GM18867 (cell line): Measurements from ENCODE around the gene RFFL.
"Not testable (repeated sequence)": the region's sequence is repeated elsewhere in the genome, so short reads cannot be mapped to it uniquely, and the experiment has no call there.

ENCODE experiments used
- ATAC-seq: cut with Tn5 transposase; IDR thresholded peaks from one replicate; pipeline ENCODE4 v1.9.1; 2021; ENCODE audit warnings: mild to moderate bottlenecking, moderate library complexity; ENCODE audit not compliant: unreplicated experiment

RFFL gene

DNA sequence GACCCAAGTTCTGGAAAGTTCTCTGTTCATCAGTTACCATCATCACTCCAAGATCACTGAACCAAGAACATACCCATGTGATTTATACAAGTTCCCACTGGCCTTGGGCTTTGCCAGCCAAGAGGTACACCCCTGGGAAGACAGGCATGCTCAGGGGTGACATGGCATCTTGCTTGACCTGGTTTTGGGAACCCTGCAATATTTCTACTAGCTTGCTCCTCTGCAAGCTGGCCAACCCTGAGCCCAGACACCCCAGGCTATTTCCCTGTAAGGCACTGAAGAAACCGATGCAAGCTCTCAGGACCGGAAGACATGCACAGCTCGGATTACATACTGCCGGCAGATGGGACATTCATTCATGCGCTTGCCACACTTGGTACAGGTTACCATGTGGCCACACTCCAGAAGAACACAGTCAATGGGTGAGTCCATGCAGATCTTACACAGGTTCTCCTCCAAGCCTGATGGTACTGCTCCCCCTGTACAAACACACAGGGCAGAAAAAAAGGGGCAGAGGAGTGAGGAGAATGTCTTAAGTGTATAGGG lies 51.8 kb downstream of the RFFL start:
- no peak for ATAC-seq

DNA sequence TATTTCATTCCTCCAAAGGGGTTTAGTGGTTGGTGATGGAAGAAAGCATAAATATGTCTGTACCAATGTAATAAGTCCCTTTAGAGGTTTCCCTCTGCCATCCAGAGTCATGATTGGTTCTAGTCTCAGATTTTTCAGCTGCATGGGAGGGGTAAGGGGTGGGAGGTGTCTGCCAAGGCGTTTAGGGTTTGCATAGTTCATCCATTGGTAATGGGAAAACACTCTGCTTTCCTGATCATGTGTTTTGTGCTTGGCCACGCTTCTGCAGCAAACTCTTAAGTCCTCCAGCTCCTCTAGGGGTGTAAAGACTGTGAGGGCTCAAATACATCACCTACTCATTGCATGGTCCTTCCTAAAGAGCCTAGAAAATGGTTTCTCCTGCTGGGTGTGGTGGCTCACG lies 53.4 kb downstream of the RFFL start:
- no peak for ATAC-seq

DNA sequence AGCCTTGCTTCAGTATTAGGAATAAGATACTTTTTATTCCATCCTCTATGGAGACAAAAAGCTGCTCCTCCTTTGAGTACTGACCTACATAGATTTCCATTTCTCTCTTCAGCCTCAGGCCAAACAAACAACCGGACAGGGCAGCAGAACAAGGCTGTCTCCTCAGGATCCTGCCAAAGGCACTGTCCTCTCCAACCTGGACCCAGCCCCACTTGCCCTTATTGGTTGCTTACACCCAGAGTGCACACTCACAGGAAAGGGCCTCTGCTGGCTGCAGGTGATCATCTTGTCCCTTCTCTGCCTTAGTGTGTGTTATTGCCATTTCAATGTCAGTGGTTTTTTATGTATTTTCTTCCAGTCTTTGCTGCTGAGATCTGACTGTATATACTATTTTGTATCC lies 56.5 kb downstream of the RFFL start:
- no peak for ATAC-seq

DNA sequence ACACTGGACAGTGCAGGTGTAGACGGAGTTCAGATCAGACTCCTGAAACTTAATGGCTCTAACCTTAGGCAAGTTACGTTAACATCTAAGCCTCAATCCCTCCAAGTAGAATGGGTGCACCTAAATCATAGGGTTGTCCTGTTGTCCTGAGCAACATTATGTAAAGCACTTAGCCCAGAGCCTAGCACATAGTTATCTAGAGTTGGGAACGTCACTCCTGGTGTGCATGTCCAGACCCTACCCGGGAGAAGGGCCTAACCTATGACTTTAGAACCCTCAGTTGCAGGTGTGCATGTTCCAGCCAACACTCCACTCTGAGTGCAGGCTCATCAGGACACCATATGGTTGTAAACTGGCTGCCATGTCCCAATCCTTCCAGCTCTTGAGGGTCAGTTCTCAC lies 57.2 kb downstream of the RFFL start:
- no peak for ATAC-seq

DNA sequence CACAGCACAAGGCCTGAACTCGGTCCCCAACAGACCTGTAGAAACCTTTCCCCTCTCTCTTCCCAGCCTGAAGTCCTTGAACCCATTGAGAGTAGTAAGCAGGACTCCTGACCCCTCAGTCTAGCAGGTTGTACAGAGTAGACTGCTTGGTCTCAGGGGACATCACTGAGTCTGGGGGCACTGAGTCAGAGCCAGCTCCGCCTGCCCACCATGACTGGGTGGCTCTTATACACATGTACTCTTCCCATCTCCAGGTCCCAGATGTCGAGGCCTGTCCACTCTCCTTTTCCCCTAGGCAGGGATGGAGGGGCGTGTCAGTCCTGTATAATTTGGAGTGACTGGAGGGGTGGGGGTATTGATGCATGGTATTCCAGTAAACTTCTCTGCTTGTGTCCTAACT lies 59.7 kb downstream of the RFFL start:
- ATAC-seq = no peak

DNA sequence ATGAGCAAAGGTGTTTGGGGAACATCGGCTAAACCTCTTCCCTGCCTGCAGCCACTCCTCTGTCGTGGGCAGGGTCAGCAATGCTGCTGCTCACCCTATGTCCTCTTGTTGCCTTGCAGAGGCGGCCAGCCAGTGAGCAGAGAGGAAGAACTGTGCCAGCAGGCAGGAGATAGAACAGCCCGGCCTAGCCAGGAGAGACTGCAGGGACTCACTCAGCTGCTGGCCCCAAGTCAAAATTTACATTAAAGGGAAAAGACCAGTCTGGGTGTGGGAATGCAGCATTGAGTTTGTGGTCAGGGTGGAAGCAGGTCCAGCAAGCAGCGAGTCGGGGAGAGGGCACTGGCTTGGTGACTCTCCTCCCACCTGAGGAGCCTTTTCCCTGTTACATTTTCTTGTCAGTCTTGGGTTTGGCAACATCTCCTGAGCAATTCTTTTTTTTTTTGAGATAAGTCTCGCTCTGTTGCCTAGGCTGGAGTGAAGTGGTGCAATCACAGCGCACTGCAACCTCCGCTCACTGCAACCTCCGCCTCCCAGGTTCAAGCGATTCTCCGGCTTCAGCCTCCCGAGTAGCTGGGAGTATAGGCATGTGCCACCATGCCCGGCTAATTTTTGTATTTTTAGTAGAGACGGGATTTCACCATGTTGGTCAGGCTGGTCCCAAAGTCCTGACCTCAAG lies 60.5 kb downstream of the RFFL start:
- no peak for ATAC-seq

DNA sequence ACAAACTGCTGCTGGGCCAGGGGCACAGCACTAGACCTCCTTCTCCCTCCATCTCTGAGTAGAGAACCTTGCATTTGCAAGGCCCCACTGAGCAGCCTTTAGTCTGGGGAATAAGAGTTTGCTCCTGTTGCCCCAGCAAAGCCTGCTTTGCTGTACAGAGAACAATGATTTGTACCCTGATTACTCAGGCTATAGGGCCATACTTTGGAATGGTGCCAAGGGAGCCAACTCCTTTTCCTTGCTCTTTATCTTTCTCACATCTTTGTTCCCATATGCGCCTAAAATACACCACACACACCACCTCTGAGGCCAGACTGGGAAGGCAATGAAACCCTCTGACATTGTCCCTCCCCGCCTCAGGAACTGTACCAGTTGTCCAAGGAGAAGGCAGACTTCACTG lies 62.0 kb downstream of the RFFL start:
- ATAC-seq = no peak

DNA sequence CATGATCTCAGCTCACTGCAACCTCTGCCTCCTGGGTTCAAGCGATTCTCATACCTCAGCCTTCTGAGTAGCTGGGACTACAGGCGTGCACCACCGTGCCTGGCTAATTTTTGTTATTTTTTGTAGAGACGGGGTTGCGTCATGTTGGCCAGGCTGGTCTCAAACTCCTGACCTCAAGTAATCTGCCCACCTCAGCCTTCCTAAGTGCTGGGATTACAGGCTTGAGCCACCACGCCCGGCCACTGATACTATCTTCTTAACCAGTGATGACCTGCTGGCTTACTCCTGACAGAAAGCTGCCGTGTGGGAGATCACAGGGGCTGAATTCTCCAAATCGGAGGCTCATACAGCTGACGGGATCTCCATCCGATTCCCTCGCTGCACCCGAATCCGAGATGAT lies 62.5 kb downstream of the RFFL start:
- ATAC-seq = not testable (repeated sequence)

DNA sequence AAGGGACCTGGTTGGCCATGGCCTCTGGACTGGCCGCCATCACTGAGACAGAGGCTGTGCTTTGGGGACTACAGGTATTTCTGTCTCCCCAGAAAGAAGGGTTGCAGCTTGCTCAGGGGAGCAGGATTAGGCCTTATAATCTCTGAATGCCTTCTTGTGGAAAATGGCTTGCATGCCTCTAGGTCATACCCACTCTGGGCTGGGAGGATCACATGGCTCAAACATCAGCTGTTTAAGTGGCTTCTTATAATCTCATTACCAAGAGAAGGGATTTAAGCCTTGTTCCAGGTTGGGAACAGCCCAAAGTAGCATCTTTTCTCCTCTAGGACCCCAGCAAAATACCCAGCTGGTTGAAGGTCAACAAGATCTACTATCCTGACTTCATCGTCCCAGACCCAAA lies 64.1 kb downstream of the RFFL start:
- no peak for ATAC-seq

DNA sequence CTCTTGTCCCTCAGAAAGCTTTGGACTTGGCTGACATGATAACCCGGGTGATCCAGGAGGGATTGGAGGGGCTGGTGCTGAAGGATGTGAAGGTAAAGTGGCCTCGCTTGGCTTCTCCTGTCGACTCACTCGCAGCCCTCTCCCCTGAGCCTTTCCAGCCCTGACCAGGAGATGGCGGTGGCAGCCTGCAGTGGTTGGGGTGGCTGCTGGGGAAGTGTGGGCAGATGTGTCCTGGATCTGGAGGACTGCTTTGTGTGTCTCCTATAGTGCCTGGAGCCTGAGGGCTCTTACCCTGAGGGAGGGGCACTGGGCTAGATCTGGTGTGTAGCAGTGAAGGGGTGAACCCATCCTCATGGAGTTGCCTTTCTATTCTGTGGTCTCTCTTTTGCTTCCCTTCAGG lies 65.3 kb downstream of the RFFL start:
- no peak for ATAC-seq

DNA sequence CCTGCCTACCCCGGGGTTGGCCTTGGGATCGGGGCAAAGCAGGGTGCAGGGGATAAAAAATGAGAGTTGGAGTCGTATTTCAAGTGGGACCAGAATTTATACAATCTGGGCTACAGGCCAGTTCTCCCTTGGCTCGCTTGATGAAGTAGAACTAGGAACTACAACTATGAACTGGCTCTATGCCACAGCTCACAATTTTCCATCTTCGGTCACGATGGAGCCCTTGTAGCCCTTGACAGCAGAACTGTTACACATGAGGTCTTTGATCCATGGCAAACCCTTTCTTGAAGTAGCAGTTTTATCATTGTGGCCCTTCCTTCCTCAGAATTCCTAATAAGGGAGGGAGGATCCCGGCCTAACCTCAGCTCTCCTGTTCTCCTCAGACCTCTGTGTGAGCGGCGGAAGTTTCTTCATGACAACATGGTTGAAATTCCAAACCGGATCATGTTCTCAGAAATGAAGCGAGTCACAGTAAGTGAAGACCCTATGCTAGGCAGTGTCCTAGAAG lies 66.1 kb downstream of the RFFL start:
- ATAC-seq = no peak

DNA sequence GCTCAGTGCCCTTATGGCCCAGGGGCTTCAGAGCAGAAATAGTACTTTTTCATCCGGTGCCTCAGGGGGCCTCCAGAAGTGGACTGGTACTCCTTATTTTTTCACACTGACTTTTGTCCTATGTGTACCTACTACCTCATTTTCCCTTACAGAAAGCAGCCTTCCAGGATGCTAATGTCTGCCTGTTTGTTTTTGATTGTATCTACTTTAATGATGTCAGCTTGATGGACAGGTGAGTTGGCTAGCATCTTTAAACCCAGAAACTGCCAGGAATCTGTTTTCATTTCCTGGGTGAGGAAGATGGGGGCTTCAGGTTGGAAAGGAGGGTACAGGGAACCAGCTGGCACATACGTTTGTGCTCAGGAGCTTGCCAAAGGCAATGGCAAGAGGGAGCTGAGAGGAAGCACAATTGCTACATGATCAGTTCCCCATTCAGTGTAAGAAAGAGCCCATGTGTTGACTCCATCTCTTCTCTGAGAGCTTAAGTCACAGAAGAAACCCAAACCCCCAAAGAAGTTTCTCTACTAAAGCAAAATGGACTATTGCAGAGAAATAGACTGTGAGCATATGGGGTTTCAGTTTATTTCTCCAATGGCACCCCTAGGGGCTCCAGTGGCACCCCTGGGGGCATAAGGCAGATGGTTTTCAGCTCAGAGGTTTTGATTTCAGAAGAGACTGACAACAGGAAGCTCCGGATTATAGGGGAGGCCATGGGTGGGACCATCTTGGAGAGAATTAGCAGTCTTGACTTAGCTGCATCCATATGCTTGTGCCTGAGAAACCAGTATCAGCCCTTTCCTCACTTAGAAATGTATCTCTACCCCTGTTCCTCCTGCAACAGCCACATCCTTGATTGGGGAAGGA lies 66.9 kb downstream of the RFFL start:
- ATAC-seq = no peak

DNA sequence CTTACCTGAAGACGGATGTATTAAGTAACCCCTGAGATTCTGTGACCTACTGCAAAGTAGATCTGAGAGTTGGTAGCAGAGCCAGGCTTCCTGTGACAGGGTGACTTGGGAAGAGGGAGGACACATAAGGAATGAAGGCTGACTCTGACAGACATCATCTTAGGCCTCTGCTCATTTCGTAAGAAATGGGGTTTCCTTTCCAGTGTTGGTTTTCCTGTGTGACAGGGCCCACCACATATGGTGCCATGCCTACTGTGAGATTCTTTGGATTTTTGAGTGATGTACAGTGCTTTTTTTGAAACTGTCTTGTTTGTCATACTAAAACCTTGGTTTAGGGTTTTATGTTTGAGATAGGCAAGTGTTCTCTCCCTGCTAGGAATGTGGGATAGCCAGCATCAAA lies 70.5 kb downstream of the RFFL start:
- no peak for ATAC-seq

DNA sequence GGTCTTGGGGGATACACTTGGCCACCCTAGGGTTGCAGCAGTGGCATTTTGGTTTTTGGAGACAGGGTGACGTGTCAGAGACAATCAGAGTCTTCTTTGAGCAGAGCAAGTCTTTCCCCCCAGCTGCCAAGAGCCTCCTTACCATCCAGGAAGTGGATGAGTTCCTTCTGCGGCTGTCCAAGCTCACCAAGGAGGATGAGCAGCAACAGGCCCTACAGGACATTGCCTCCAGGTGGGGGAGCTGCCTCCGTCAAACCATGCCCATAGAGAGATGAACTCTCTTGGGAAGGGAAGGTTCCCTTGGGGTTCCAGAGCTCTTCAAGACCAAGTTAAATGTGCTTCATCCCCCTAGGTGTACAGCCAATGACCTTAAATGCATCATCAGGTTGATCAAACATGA lies 71.9 kb downstream of the RFFL start:
- no peak for ATAC-seq

DNA sequence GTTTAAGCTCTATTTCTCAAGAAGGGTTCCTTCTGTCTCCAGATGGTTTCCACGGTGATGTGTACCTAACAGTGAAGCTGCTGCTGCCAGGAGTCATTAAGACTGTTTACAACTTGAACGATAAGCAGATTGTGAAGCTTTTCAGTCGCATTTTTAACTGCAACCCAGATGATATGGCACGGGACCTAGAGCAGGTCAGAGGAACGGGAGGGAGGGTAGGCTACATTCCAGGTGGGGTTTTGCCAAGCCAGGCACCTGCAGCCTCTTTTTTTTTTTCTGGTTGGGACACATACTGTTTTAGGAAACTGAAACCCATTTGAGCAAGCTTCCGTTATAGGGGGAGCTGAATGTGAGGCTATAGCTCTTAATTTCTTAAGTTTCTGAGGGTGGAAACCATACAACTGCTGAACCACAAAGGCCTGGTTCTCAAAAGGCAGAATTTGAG lies 72.6 kb downstream of the RFFL start:
- no peak for ATAC-seq

DNA sequence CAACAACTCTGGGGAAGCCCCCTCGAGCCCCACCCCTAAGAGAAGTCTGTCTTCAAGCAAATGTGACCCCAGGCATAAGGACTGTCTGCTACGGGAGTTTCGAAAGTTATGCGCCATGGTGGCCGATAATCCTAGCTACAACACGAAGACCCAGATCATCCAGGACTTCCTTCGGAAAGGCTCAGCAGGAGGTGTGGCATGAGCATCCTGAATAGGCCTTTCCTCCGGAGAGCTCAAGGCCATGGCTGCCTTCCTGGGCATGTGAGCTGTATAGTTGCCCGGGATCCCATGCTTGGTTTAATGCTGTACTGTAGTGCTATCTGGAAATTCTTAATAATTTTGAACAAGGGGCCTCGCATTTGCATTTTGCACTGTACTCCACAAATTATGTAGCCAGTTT lies 74.0 kb downstream of the RFFL start:
- ATAC-seq = no peak

DNA sequence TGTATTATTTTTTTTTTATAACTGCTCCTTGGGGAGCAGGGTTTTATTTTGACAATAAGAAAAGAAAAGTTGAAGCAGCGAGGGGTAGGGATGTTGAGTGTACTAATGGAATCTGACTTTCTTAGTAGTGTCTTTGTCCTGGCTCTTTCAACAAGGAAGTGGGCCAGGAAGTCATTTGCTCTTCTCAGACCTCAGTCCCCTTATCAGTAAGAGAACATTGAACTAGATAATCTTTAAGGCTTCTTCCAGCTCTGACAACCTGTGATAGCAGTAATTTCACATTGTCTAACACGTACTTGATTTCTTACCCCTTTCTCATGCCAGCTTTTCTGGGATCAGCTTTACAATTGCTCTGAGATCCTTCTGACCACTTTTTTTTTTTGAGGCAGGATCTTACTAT lies 74.9 kb downstream of the RFFL start:
- ATAC-seq = no peak

DNA sequence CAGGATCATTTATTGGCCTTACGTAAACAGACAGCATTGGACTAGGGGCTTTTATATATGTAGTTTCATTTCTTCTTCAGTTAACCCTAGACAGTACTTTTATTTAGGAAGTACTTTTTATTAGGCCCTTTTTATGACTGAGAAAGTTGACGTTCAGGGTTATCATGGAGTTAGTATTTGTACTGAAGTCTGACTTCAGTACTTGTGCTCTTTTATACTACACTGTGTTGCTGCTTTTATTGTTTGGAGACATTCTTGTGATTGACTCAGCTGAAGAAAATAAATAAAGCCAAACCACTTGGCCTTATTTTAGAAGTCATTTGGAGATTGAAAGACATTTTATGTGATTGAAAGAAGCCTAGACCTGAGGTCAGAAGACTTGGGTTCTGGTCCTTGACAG lies 76.3 kb downstream of the RFFL start:
- ATAC-seq = no peak

DNA sequence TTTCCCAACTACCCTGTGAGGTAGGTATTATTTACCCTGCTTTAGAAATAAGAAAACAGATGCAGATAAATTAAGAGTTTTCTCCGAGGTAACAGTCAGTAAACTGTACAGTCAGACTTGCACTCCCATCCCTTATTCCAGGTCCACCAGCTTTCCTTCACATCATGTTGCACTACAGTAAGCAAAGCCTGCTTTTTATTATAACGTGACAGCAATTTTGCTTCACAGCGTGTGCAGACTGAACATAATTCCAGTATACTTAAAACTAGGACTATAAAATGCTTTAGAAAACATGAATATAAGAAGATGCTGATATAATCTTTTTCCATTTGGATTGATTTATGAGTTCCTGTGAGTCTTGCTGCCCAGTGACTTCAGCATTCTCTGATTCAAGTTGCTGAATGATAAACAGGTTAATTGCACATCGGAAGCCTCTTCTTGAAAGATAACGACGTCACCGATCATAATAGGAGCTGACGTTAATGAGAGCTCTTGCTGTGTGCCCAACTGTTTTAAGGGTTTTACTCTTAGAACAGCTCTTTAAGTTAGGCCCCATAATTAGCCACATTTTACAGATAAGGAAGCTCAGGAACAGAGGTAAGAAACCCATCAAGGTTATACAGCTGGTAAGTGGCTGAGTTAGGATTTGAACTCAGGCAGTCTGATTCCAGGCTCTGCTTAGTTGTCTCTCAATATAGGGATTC lies 81.8 kb downstream of the RFFL start:
- no peak for ATAC-seq

DNA sequence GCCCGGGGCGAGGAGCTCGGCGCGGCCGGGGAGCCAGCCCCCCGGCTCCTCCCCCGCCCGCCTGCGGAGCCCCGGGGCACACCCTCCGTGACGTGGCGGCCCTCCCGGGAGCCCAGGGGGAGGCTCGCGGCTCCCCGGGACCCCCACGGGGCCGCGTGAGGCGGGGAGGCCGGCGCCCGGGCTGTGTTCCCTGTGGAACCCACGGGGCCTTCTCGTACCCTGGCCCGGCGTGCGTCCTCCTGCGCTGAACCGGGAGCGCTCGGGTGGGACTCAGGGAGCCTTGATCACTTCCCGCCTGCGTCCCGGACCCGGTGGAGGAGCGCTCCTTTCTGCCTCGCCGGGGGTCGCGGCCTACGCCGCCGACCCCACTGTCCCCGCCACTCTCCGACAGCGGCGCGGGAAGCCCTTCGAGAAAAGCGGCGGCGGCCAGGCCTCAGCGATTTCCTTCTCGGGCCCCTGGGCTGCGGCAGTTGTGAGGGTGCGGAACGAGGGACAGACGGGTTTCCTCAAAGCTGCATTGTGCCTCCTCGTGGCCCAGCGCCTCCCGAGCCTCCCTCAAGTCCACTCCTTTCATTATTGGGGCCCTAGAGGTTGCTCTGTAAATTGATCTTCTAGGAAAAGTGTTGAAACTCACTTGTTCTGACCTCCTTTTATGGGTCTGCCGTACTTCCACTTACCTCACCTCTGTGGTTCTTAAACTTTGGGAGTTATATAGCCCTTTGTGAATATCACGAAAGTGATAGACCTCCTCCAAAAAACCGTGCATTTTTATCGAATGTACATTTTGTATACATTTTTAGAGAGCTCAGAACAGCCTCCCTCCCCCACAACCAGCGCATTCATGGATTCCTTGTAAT lies 82.6 kb downstream of the RFFL start:
- ATAC-seq = peak; percentile 83

DNA sequence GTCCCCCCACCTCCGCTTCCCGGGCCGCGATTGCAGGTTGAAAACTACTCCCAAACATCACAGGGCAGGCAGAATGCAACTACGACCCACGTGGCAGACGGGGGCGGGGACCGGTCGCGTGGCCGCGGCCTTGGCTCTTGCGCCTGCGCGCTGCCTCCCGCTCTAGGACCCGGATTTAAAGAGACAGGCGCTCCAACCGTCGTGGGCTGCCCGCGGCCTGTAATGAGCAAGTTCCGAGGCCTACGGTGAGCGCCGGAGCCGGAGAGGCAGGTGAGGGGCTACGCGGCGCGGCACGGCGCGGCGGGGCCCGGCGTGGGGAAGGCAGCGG lies 83.2 kb downstream of the RFFL start, which contains the start of gene LIG3:
Gene LIG3 (plus strand): TSS at position 160 of the 328 bp plus-strand sequence. CDS start 2,494 bp downstream, outside the sequence.
- peak; percentile 83 for ATAC-seq
